HL-60/S4 (cell line): Measurements from ENCODE around the gene GIN1.

Experiments used
- in situ Hi-C: fragments of 300-500 bp; cut with MboI; formaldehyde crosslinking; loops from 2 replicates; pipeline ENCODE4 v1.14.3; 2022; ENCODE audit warnings: low sequenced_read_pairs

GIN1 gene

GRCh38 chr5:103119765-103120606, at the start of gene GIN1, which contains the start of gene PPIP5K2:
Gene GIN1, minus strand, starts transcription at chr5:103120138. Its CDS starts 11,431 bp downstream, at chr5:103108707.
Gene PPIP5K2, plus strand, starts transcription at chr5:103120301. Its CDS starts 9,289 bp downstream, at chr5:103129590.
- in situ Hi-C loops = no loop called here

GRCh38 chr5:103166706-103167105, 46.8 kb upstream of the GIN1 start:
- in situ Hi-C loops = no loop called here

- in situ Hi-C loops = no loop called here
Observed at GRCh38 chr5:103151156-103151555, 31.2 kb upstream of the GIN1 start.

- in situ Hi-C loops = loop anchor here (25.0 kb wide), 1 partner anchor 361 kb away; no protein-coding TSS in a partner anchor
Observed at GRCh38 chr5:103148213-103148612, 28.3 kb upstream of the GIN1 start.

- in situ Hi-C loops = loop anchor here (25.0 kb wide), 1 partner anchor 358 kb away; no protein-coding TSS in a partner anchor
Observed at GRCh38 chr5:103145196-103145595, 25.3 kb upstream of the GIN1 start.

- in situ Hi-C loops = loop anchor here (25.0 kb wide), 1 partner anchor 355 kb away; no protein-coding TSS in a partner anchor
Observed at GRCh38 chr5:103142132-103142531, 22.2 kb upstream of the GIN1 start.

GRCh38 chr5:103139264-103139865, 19.4 kb upstream of the GIN1 start:
- in situ Hi-C loops = loop anchor here (25.0 kb wide), 1 partner anchor 352 kb away; no protein-coding TSS in a partner anchor

GRCh38 chr5:103138202-103138690, 18.3 kb upstream of the GIN1 start:
- in situ Hi-C loops = loop anchor here (25.0 kb wide), 1 partner anchor 351 kb away; no protein-coding TSS in a partner anchor

GRCh38 chr5:103135461-103135860, 15.5 kb upstream of the GIN1 start:
- in situ Hi-C loops = loop anchor here (25.0 kb wide), 1 partner anchor 348 kb away; no protein-coding TSS in a partner anchor

- in situ Hi-C loops = loop anchor here (25.0 kb wide), 1 partner anchor 346 kb away; no protein-coding TSS in a partner anchor
Observed at GRCh38 chr5:103133231-103133630, 13.3 kb upstream of the GIN1 start.

GRCh38 chr5:103132684-103133083, 12.7 kb upstream of the GIN1 start:
- in situ Hi-C loops = loop anchor here (25.0 kb wide), 1 partner anchor 345 kb away; no protein-coding TSS in a partner anchor

GRCh38 chr5:103128202-103128601, 8.3 kb upstream of the GIN1 start:
- in situ Hi-C loops = loop anchor here (25.0 kb wide), 1 partner anchor 341 kb away; no protein-coding TSS in a partner anchor

GRCh38 chr5:103127292-103127817, 7.4 kb upstream of the GIN1 start:
- in situ Hi-C loops = loop anchor here (25.0 kb wide), 1 partner anchor 340 kb away; no protein-coding TSS in a partner anchor

GRCh38 chr5:103126557-103126956, 6.6 kb upstream of the GIN1 start:
- in situ Hi-C loops = loop anchor here (25.0 kb wide), 1 partner anchor 339 kb away; no protein-coding TSS in a partner anchor

- in situ Hi-C loops = no loop called here
Observed at GRCh38 chr5:103122242-103122641, 2.3 kb upstream of the GIN1 start.

GRCh38 chr5:103120607-103121200, 766 bp upstream of the GIN1 start:
- in situ Hi-C loops = no loop called here

GRCh38 chr5:103119070-103119764, 721 bp downstream of the GIN1 start:
- in situ Hi-C loops = no loop called here

GRCh38 chr5:103117471-103117991, 2.4 kb downstream of the GIN1 start:
- in situ Hi-C loops = no loop called here

GRCh38 chr5:103114440-103114839, 5.5 kb downstream of the GIN1 start:
- in situ Hi-C loops = no loop called here

GRCh38 chr5:103112910-103113309, 7.0 kb downstream of the GIN1 start:
- in situ Hi-C loops = no loop called here
